Measurements from ENCODE around the gene HEATR5A. TPM values are rescaled to one million over a fixed set of nuclear protein-coding genes. Genes with fewer than 3 reads are reported as not detected.
A peak's percentile ranks its signal among the peaks of the same experiment; 100 is the strongest.

The HEATR5A gene
- total and polyA plus RNA-seq, 2 of the 13 experiments (the other 11 are each of a cell fraction or from before 2014, with no cell fraction given): 36.4 to 105 TPM

- TF ChIP-seq ZNF282 (IDR thresholded peaks at IDR 0.05; ENCODE audit: partially characterized antibody): no peak
- TF ChIP-seq SALL2 (CRISPR knock-in tag; IDR thresholded peaks at IDR 0.05): peak; percentile 89
- peak; percentile 89 for TF ChIP-seq SMYD3 (CRISPR knock-in tag; IDR thresholded peaks at IDR 0.05)
- TF ChIP-seq AGO1 (IDR thresholded peaks at IDR 0.05; ENCODE audit: low read depth, low read length, poor library complexity, severe bottlenecking): no peak
- TF ChIP-seq HNF4G (IDR thresholded peaks at IDR 0.05; ENCODE audit: borderline replicate concordance, low read depth, low read length): peak; percentile 100
- peak; percentile 93 for TF ChIP-seq HNF4G (CRISPR knock-in tag; IDR thresholded peaks at IDR 0.05; ENCODE audit: borderline replicate concordance, low read depth)
- no peak for TF ChIP-seq CREB3 (CRISPR knock-in tag; IDR thresholded peaks at IDR 0.05)
- TF ChIP-seq KLF6 (CRISPR knock-in tag; IDR thresholded peaks at IDR 0.05): peak; percentile 27; the same call in 1 of the 2 replicates
- TF ChIP-seq ELF3 (CRISPR knock-in tag; IDR thresholded peaks at IDR 0.05): peak; percentile 45
- no peak for TF ChIP-seq THAP7 (CRISPR knock-in tag; IDR thresholded peaks at IDR 0.05)
- no peak for TF ChIP-seq ZNF572 (CRISPR knock-in tag; IDR thresholded peaks at IDR 0.05)
- TF ChIP-seq ZNF180 (CRISPR knock-in tag; IDR thresholded peaks at IDR 0.05; ENCODE audit: borderline replicate concordance, low read depth): no peak
- 0 out of 2 replicates have a peak, but pooled peaks have one; percentile 4 for TF ChIP-seq ZNF749 (CRISPR knock-in tag; IDR thresholded peaks at IDR 0.05; ENCODE audit: borderline replicate concordance)
Observed at GRCh38 chr14:31261859-31262731, 158.3 kb downstream of the HEATR5A start (continued).
